Activated CD4-positive, alpha-beta T cell treated with anti-CD3 and anti-CD28 coated beads for 1 hour (primary cell): ENCODE measurements around the gene CORO1C.
"Not testable (repeated sequence)": the region's sequence is repeated elsewhere in the genome, so short reads cannot be mapped to it uniquely, and the experiment has no call there.

Source experiments
- DNase-seq: peaks from one replicate; pipeline ENCODE4 v3.0.0-alpha.2; 2020

The CORO1C gene

DNA sequence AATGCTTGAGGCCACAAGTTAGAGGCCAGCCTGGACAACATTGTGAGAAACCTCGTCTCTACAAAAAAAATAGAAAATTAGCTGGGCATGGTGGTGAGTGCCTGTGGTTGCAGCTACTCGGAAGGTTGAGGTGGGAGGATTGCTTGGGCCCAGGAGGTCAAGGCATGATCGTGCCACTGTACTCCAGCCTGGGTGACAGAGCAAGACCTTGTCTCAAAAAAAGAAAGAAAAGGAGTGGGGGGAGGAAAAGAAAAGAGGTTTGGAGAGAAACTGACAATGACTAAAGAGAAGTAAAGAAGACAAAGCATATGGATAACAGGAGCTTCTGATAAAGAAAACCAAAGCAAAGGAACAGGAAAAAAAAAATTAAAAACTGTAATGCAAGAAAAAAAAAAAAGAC, 60.2 kb downstream of the CORO1C start:
- no peak for DNase-seq

DNA sequence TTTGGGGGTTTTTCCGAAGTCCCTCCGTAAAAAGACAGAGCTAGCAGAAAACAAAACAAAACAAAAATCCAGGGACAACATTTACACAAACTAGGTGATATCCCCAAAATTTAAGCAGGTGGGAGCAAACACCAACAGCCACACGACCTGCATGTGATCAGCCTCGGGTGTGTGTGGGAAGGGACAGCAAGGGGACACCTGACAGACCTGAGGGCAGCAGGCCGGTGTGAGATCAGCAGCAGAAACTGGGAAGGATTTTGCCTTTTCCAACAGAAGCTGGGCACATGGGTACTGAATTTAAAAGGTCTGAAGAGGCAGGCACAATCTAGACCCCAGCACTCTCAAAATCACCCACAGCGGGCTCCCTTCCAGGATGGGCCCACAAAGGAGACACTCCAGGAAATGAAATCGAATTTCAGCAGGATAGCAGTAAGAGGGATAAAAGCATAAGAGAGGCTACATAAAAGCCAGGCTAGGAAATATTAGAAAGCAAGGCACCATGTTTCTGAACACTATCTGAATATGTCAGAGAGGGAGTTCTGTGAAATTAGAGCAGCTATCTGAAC, 61.2 kb downstream of the CORO1C start:
- no peak for DNase-seq

DNA sequence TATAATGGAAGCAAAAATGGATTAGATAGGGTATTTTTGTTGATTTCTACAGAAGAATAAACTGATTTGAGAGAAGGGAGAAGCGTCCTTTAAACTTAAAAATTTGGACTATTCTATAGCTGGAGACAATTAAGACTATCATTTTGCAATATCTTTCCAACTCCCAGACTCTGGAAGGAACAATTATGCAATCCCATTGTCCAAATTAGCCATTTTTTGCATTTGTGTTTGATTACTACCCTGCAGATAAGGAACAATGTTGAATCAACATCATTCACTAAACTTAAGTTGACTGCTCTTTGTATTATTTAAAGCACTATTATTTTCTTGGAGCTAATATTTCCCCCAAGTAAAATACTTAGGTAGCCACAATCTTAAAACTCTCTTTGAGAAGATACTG, 62.8 kb downstream of the CORO1C start:
- DNase-seq = no peak

DNA sequence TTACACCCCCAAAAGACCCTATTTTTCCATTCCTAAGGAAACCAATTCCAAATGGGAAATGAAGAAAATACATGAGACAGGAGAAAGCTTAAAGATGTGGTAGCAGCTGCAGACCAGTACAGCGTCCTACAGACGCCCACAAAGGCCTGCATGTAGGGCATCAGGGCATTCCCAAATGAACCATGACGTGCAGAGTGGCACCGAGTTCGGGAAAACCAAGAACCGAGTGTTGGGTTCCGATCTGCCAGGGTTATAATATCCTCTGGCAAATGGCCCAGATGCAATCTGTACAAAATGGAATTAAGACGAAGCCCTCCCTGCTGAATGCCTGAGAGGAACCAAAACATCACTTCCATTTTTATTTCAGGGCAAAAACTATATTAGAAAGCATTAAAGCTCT, 63.3 kb downstream of the CORO1C start:
- no peak for DNase-seq

DNA sequence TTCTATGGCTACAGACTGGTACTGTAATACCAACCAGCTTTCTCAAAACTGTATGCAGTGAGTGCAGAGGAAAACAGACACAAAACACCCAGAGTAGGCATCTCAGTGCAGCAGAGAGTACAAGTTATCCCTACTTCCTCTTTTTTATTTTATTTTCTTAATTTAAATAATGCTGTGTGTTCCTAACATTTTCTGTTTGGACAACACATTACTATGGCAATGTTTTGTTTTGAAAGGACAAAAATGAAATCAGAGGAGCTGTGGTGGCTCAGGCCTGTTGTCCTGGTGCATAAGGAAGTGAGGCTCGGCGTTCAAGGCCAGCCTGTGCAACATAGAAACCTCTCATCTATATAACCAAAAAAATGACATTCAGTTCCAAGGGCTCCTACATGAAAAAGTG, 64.0 kb downstream of the CORO1C start:
- no peak for DNase-seq

DNA sequence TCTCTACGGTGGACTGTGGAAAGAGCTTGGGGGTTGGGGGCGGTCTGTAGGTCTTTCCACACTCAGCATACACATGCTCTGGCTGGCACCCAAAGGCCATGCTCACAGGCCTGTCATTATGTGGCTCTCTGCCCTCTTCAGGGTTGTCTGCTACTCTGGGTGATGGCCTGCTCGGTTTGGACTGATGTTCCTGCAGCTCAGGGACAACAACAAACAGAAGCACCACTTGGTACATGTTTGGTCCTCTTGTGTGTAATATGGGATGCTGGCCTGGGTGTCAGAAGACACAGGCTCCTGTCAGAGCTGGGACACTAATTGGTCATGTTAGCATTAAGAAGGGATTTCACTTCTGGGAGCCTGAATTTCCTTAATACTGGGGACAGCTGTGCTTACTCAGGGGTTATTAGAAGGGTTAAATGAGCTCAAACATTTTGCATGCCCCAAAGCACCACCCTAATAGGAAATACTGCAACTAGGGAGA, 64.9 kb downstream of the CORO1C start:
- DNase-seq = no peak

DNA sequence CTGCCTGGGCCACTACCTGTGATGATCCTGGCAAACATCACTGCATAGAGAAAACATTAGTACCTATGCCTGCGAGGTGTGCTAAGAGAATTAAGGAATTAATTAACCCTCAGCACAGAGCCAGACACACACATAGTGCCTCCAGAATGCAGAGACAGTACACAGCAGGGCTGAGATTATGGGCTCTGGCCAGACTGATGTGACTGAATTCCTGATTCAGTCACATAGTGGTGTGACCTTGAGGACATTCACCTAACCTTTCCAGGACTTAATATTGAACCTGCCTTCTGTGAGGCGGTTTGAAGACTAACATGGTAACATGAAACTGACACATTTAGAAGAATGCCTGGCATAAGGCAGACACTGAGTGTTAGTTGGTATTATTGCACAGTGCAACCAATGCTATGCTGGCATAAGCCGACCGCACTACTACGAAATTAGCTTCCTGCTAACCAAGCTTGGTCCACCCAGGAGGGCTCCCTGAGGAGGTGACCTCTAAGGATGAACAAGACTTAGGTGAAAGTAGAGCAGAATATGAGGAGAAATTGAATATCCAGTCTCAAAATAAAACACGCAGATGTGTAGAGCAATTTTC, 65.6 kb downstream of the CORO1C start:
- DNase-seq = no peak

DNA sequence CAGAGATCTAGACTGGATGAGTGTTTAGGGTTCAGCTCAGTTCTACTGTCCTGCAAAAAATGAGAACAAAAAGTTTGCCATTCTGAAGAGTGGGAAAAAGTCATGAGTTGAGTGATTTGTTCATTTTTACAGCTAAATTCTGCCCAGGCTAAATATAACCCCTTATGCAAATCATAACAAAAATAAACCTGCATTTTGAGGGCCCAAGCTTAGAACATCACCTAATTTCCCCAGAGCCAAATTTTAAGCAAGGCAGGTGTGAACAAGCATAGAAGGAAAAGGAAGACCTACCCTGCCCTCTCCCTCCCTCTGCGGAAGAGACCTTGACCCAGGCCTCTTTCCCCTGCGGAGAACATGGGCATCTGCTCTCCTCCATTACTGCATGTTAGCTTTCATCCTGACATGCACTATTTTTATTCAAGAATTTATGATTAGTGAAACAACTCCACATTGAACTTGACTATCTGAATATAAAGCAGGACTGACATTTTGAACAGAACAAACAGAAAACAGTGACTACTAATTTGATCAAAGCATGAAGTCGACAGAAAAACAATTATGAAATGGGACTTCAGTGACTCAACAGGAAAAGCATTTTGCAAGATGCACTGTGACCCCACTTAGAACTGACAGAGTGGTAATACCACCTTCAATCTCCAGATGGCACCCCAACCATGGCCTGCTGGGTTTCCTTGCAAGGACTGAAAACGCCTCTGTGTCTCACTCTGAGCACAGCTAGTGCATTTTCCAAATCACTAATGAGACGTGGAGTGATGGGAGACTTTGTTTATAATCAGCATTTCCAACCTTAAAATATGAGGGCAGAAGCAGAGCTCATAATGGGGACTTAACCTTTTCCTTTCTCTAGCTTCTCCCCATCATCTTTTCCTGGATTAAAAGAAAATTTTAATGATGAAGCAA, 66.7 kb downstream of the CORO1C start:
- DNase-seq = peak; percentile 75

DNA sequence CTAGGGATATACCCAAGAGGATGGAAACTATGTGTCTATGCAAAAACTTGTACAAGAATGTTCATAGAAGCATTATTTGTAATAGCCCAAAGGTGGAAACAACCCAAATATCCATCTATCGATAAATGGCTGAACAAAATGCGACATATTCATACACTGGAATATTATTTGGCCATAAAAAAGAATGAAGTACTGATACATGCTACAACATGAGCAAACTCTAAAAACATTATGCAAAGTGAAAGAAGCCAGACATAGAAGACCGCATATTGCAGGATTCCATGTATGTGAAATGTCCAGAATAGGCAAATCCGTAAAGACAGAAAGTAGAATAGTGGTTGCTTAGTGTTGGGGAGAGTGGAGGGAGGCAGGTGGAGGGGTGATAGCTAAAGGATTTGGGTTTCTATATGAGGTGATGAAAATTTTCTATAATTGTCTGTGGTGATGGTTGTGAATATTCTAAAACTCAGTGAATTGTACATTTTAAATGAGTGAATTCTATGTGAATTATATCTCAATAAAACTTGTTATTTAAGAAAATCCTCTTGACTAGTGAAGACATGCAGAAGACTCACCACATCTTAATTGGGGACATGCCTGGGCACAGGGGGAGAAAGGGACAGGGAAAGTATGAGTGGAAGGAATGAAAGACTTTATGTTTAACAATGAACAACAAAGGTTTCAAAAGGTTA, 67.8 kb downstream of the CORO1C start:
- DNase-seq = no peak

DNA sequence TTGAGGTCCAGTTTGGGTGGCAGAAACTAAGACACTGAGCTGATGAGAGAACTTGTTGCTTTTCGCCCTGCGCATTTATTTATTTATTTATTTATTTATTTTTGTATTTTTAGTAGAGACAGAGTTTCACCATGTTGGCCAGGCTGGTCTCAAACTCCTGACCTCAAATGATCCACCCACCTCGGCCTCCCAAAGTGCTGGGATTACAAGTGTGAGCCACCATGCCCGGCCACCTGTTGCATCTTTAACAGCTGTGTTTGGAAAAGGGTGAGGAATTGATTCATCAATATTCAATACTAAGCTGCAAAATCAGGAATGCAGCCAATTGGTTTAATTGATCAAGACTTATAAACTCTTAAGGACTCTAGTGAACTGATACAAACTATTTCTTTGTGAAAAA, 73.2 kb downstream of the CORO1C start:
- not testable (repeated sequence) for DNase-seq

DNA sequence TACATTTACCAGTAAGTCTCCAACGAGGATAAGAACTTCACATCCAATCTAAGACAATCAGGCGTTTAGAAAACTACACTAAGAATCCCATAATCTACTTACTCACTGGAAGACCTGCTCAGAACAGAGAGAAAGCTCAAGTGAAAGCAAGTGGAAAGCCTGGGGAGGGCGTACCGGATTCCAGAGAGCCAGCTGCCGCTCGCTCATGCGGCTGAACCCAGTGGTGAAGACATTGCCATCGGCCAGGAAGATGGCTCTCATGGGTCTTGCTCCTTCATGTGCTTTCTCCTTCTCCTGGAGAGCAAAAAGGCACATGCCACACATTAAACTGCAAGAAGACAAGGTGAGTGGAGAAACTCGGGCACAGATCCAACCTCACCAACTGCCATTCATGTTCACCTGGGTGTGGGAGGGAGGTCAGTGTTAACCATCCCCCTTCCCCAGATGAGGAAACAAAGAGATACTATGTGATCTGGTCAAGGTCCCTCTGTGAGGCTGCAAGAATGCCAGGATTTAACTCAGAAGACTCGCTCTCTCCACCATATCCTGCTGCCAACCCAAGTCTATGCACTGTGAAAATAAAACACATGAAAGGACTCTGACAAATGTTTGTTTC, 74.1 kb downstream of the CORO1C start:
- DNase-seq = no peak

DNA sequence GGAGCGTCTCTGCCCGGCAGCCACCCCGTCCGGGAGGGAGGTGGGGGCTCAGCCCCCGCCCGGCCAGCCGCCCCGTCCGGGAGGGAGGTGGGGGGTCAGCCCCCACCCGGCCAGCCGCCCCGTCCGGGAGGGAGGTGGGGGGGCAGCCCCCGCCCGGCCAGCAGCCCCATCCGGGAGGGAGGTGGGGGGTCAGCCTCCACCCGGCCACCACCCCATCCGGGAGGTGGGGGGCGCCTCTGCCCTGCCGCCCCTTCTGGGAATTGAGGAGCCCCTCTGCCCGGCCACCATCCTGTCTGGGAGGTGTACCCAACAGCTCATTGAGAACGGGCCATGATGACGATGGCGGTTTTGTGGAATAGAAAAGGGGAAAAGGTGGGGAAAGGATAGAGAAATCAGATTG, 75.1 kb downstream of the CORO1C start:
- not testable (repeated sequence) for DNase-seq

DNA sequence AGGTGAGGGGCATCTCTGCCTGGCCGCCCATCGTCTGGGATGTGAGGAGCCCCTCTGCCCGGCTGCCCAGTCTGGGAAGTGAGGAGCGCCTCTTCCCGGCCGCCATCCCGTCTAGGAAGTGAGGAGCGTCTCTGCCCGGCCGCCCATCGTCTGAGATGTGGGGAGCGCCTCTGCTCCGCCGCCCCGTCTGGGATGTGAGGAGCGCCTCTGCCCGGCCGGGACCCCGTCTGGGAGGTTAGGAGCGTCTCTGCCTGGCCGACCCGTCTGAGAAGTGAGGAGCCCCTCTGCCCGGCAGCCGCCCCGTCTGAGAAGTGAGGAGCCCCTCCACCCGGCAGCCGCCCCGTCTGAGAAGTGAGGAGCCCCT, 75.5 kb downstream of the CORO1C start:
- not testable (repeated sequence) for DNase-seq

DNA sequence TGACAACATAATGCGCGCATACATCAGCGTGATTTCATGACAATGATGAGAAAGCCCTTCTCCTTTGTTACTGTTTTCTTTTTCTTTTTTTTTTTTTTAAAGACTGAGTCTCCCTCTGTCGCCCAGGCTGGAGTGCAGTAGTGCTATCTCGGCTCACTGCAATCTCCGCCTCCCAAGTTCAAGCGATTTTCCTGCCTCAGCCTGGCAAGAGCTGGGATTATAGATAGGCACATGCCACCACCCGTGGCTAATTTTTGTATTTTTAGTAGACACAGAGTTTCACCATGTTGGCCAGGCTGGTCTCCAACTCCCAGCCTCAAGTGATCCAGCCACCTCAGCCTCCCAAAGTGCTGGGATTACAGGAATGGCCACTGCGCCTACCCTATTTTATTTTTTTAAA, 76.7 kb downstream of the CORO1C start:
- not testable (repeated sequence) for DNase-seq

DNA sequence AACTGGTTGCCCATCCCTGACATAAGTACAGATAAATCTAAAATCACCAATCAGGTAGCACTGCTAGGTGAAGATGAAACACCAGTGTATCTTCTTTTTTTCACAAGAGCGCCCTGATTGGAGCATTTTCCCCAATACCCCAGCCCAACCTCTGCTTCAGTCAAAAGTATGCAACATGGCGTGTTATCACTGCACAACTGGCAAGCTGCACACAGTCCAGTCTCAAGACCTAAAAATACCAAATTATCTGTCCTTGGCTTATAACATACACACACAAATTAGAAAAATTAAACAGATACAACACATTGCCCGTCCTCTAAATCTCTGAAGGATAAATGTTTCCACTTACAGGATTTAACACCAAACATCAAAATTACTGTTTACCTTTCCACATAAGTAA, 77.4 kb downstream of the CORO1C start:
- DNase-seq = no peak

DNA sequence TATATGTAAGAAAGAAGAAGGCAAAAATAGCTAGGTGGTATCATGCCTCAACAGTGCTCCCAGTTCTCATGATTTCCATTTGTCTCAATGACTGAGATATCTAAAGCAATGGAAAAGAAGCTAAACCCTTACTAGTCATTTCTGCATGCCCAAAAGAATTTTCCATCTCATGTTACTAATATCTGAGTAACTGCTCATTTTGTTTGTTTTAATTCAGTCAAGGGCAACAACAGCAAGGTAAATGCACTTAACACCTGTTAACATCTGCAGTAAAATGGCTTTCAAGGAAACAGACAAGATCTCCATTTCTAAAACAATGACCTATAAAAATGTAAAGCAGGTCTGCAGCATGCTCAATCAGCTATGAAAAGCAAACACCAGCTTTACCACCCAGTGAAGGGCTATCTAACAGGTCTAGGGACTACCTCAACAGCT, 78.2 kb downstream of the CORO1C start:
- no peak for DNase-seq

DNA sequence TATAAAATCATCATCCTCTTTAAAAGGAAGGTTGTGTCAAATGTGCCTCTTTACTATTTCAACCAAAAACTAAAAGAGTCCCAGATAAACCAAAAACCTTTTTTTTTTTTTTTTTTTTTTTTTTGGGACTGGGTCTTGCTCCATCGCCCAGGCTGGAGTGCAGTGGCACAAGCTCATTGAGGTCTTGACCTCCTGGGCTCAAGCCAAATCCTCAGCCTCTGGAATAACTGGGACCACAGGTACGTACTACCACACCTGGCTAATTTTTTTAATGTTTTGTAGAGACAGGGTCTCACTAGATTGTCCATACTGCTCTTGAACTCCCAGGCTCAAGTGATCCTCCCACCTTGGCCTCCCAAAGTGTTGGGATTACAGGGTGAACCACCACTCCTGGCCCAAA, 81.2 kb downstream of the CORO1C start:
- DNase-seq = no peak

DNA sequence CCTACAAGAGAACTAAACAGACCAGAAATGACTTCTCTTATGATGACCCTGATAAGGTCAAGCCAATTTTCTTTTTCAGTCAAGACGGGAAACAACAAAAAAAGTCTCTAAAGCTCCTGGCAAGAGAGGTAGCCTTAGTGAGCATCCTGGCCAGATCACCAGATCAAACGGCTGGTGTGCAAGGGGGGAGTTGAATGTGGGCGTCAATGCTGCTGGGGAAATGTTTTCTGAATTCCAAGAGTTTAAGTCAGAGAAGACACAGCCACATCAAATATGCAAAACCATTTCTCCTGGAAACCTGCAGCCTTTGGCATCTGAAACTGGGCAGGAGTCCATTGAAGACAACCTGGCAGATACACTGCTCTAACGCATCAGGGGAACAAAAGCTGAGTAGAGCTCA, 81.6 kb downstream of the CORO1C start:
- no peak for DNase-seq

DNA sequence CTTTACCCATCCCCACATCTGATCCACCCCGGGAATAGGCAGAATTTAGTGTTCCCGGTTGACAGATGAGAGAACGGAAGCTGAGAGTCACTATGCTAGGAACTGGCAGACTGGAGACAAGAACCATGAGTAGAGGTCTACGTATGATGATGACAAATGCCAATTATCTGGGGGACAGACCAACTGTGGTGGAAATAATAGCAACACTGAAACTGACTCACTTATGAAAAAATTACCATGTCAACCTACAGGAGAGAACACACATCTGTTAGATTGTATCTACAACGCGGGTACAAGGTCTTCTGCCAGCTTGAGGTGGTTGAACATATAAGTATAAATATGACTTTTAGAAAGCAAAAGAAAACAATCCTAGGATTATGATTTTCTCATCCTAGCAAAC, 82.2 kb downstream of the CORO1C start:
- no peak for DNase-seq

DNA sequence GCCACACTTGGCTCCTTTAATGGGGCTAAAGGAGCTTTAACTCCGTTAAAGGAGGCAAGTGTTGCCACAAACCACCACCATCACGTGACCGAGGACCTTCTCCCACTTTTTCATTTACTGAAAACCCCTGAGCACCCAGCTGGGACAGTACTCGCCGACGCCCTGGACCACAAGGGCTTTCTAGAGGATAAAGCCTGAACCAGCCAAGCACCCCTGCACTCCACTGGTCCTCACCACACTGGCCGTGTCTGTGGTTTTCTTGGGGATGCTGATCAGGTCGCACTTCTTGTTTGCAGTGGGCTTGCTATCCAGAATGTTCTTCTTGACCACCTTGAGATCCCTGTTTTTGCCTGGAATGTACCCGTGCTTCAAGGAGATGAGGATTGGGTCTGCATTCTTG, 82.9 kb downstream of the CORO1C start:
- DNase-seq = no peak

DNA sequence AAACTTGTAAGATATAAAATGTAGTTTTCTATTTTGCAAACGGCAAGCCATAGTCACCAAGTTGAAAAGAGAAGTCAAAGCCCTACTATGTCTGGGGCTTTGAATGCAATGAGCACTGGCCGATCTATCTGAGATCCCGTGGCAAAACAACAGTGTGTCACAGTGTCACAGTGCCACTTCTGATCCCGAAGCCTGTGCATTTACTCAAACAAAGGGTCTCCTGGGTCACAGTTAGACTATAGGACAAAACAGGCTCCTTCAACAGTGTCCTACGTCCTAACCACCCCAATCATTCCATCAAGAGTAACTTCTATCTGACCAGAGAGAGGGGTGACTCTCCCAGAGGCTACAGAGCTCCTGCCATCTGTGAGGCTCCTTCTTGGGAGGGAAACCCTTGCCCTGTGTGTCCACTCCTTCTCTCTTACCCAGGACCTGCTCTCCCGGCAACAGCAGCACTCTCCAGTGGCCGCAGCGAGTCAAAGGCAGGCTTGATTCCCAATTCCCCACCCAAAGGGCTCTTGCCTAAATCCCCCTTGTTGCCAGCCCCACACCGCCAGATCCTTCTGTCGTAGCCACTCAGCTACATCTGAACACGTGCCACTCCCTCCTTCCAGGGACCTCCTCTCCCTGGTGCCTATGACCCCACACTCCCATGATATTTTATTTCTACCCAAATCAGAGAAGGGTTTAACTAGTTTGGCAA, 83.6 kb downstream of the CORO1C start:
- DNase-seq = no peak
